ENCODE results near the gene SLC6A18. TPM values are rescaled to one million over a fixed set of nuclear protein-coding genes. Genes with fewer than 3 reads are reported as not detected.

Gene SLC6A18
- total RNA-seq, 2 donors from 2014 or later, result not detected

DNA sequence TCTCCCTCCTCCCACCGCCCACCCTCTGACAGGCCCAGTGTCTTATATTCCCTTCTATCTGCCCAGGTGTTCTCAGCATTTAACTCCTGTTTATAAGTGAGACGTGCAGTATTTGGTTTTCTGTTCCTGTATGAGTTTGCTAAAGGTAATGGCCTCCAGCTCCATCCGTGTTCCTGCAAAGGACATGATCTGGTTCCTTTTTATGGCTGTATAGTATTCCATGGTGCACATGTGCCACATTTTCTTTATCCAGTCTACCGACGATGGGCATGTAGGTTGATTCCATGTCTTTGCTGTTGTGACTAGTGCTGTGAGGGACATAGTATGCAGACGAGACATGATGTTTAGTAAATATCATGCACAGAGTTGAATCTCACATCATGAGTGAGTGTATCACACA, 30.8 kb upstream of the SLC6A18 start:
- H3K27me3 ChIP-seq (replicated peaks; ENCODE audit: insufficient read depth), result no peaks in the 10 kb centered on the region
- H3K36me3 ChIP-seq, result no peaks in the 10 kb centered on the region
- no peak overlapping the region for H3K4me3 ChIP-seq
- no peaks in the 10 kb centered on the region for H3K4me1 ChIP-seq (replicated peaks)
- WGBS, result 89% methylated on average over 6 of the region's 6 CpGs
- TF ChIP-seq POLR2A (IDR thresholded peaks at IDR 0.05) (no peak), POLR2AphosphoS5 (IDR thresholded peaks at IDR 0.05) (no peak)
- TF ChIP-seq, protein P1, sequence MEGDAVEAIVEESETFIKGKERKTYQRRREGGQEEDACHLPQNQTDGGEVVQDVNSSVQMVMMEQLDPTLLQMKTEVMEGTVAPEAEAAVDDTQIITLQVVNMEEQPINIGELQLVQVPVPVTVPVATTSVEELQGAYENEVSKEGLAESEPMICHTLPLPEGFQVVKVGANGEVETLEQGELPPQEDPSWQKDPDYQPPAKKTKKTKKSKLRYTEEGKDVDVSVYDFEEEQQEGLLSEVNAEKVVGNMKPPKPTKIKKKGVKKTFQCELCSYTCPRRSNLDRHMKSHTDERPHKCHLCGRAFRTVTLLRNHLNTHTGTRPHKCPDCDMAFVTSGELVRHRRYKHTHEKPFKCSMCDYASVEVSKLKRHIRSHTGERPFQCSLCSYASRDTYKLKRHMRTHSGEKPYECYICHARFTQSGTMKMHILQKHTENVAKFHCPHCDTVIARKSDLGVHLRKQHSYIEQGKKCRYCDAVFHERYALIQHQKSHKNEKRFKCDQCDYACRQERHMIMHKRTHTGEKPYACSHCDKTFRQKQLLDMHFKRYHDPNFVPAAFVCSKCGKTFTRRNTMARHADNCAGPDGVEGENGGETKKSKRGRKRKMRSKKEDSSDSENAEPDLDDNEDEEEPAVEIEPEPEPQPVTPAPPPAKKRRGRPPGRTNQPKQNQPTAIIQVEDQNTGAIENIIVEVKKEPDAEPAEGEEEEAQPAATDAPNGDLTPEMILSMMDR (IDR thresholded peaks at IDR 0.05), result no peak
- no peaks in the 10 kb centered on the region for H3K9me3 ChIP-seq
- DNase-seq (ENCODE audit: low spot score), result no peak
- intact Hi-C loops (cut with DNase I), result no loop called here
- no peak overlapping the region for H3K27ac ChIP-seq

- no peak for DNase-seq (ENCODE audit: low spot score)
- Histone ChIP-seq H3K9me3 (no peaks in the 10 kb centered on the region), H3K27ac (no peak overlapping the region), H3K4me1 (replicated peaks) (no peaks in the 10 kb centered on the region), H3K4me3 (no peak overlapping the region), H3K27me3 (replicated peaks; ENCODE audit: insufficient read depth) (peaks cover 1% of the 10 kb centered on the region), H3K36me3 (no peaks in the 10 kb centered on the region)
- TF ChIP-seq POLR2A (IDR thresholded peaks at IDR 0.05), result no peak
- TF ChIP-seq, protein P1 (IDR thresholded peaks at IDR 0.05), result no peak
- no peak for TF ChIP-seq POLR2AphosphoS5 (IDR thresholded peaks at IDR 0.05)
- WGBS, result 95% methylated on average over 4 of the region's 5 CpGs
- intact Hi-C loops (cut with DNase I), result no loop called here
Measured at GRCh38 chr5:1195439-1195838, 29.7 kb upstream of the SLC6A18 start.

GRCh38 chr5:1195916-1196315, 29.3 kb upstream of the SLC6A18 start:
- H3K9me3 ChIP-seq, result no peaks in the 10 kb centered on the region
- WGBS, result 87% methylated on average over 22 of the region's 24 CpGs
- H3K27me3 ChIP-seq (replicated peaks; ENCODE audit: insufficient read depth), result peaks cover 5% of the 10 kb centered on the region
- H3K4me1 ChIP-seq (replicated peaks), result no peaks in the 10 kb centered on the region
- DNase-seq (ENCODE audit: low spot score), result no peak
- H3K4me3 ChIP-seq, result no peak overlapping the region
- intact Hi-C loops (cut with DNase I), result no loop called here
- no peak overlapping the region for H3K27ac ChIP-seq
- H3K36me3 ChIP-seq, result no peaks in the 10 kb centered on the region
- TF ChIP-seq POLR2AphosphoS5 (IDR thresholded peaks at IDR 0.05) (no peak), POLR2A (IDR thresholded peaks at IDR 0.05) (no peak)
- TF ChIP-seq, protein P1 (IDR thresholded peaks at IDR 0.05), result no peak

DNA sequence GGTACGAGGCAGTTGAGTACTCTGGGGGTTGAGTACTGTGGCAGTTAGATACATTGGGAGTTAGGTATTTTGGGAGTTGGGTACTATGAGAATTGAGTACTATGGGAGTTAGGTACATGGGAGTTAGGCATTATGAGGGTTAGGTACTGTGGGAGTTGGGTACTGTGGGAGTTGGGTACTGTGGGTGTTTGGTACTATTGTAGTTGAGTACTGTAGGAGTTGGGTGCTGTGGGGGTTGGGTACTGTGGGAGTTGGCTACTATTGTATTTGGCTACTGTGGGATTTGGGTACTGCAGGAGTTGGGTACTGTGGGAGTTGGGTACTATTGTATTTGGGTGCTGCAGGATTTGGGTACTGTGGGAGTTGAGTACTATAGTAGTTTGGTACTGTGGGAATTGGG, 28.6 kb upstream of the SLC6A18 start:
- Histone ChIP-seq H3K27ac (no peak overlapping the region), H3K4me1 (replicated peaks) (no peaks in the 10 kb centered on the region), H3K36me3 (no peaks in the 10 kb centered on the region), H3K9me3 (no peaks in the 10 kb centered on the region), H3K27me3 (replicated peaks; ENCODE audit: insufficient read depth) (peaks cover 5% of the 10 kb centered on the region), H3K4me3 (no peak overlapping the region)
- no peak for TF ChIP-seq POLR2AphosphoS5 (IDR thresholded peaks at IDR 0.05)
- TF ChIP-seq POLR2A (IDR thresholded peaks at IDR 0.05), result no peak
- TF ChIP-seq, protein P1 (IDR thresholded peaks at IDR 0.05), result no peak
- whole genome bisulfite sequencing, result 86% methylated on average over 1 of the region's 1 CpG
- DNase-seq (ENCODE audit: low spot score), result no peak
- intact Hi-C loops (cut with DNase I), result no loop called here

- Histone ChIP-seq H3K4me3 (no peak overlapping the region), H3K27ac (no peak overlapping the region), H3K36me3 (no peaks in the 10 kb centered on the region), H3K9me3 (no peaks in the 10 kb centered on the region), H3K4me1 (replicated peaks) (no peaks in the 10 kb centered on the region), H3K27me3 (replicated peaks; ENCODE audit: insufficient read depth) (peaks cover 5% of the 10 kb centered on the region)
- TF ChIP-seq POLR2AphosphoS5 (IDR thresholded peaks at IDR 0.05) (no peak), POLR2A (IDR thresholded peaks at IDR 0.05) (no peak)
- TF ChIP-seq, protein P1 (IDR thresholded peaks at IDR 0.05), result no peak
- intact Hi-C loops (cut with DNase I), result no loop called here
- WGBS, result 96% methylated on average over 7 of the region's 7 CpGs
- no peak for DNase-seq (ENCODE audit: low spot score)
Measured at GRCh38 chr5:1197876-1198666, 27.1 kb upstream of the SLC6A18 start.

Measured in prostate gland (tissue), 2 donors.